A549 (cell line): ENCODE measurements around the gene SLC39A11. TPM values are rescaled to one million over a fixed set of nuclear protein-coding genes. Genes with fewer than 3 reads are reported as not detected.
"Not testable (repeated sequence)": the region's sequence is repeated elsewhere in the genome, so short reads cannot be mapped to it uniquely, and the experiment has no call there.

Experiments used
- ATAC-seq, 2 experiments: fragments of 200-7000 bp in 1 of 2; fragments of >200 bp in 1 of 2; cut with Nextera tagmentation in 1 of 2; cut with Tn5 transposase in 1 of 2; 3 replicates each; pipeline versions ENCODE4 v1.8.0 to v1.9.1; 2018 to 2020; ENCODE audit warnings: mild to moderate bottlenecking in 1 of 2, moderate library complexity in 1 of 2
- CTCF ChIA-PET: fragments of 300-600 bp; sonication (Branson Sonifier 250); formaldehyde crosslinking; extraction: SDS; loops from one replicate; lab custom pipeline; 2021; ENCODE audit warnings: antibody characterized with exemption, inconsistent platforms; lab: Yijun Ruan, JAX
- POLR2A ChIA-PET: fragments of 350-600 bp; formaldehyde crosslinking; extraction: SDS; loops from one replicate; lab custom pipeline; 2021; ENCODE audit warnings: antibody characterized with exemption, inconsistent platforms; lab: Yijun Ruan, JAX
- DNase-seq, 2 experiments: peaks; one replicate each; pipeline versions ENCODE4 v3.0.0 to v3.0.0-alpha.2; 2011 to 2016; ENCODE audit warnings: low read depth in 1 of 2, low spot score in 1 of 2
- FAIRE-seq: peaks from 2 replicates; lab custom pipeline; 2011; peaks lifted over from hg19 to GRCh38; lab: Jason Lieb, UNC
- H3K27ac ChIP-seq, 2 experiments: fragments of >200 bp; sonication (Bioruptor Twin); formaldehyde crosslinking; 3 replicates each; pipeline ENCODE4 v1.5.1; 2016 to 2017
- H3K4me1 ChIP-seq: fragments of >200 bp; sonication (Bioruptor Twin); formaldehyde crosslinking; 3 replicates; pipeline ENCODE4 v1.6.1; 2016
- H3K4me2 ChIP-seq: fragments of >200 bp; sonication (Bioruptor Twin); formaldehyde crosslinking; 3 replicates; pipeline ENCODE4 v1.6.1; 2016
- H3K4me3 ChIP-seq: fragments of >200 bp; sonication (Bioruptor Twin); formaldehyde crosslinking; 3 replicates; pipeline ENCODE4 v1.5.1; 2016
- H3K9me3 ChIP-seq: fragments of >200 bp; sonication (Bioruptor Twin); formaldehyde crosslinking; 3 replicates; pipeline ENCODE4 v1.6.1; 2016
- BCL3 ChIP-seq: fragments of >200 bp; sonication (Bioruptor Twin); formaldehyde crosslinking; IDR thresholded peaks from 3 replicates; pipeline ENCODE4 v1.6.1; 2016
- CHD2 ChIP-seq: fragments of 150-350 bp; IDR thresholded peaks from 2 replicates; pipeline ENCODE4 v1.6.1; 2014; ENCODE audit warnings: low read length; ENCODE audit not compliant: partially characterized antibody
- EHF ChIP-seq: fragments of 250-450 bp; sonication (Bioruptor Pico); IDR thresholded peaks from 2 replicates; pipeline ENCODE4 v1.5.0; 2020; ENCODE audit warnings: mild to moderate bottlenecking
- EP300 ChIP-seq, 2 experiments: fragments of >200 bp; sonication (Bioruptor Twin); formaldehyde crosslinking; IDR thresholded peaks; 2 replicates in 1 of 2; 3 replicates in 1 of 2; pipeline ENCODE4 v1.6.1; 2016 to 2017
- FOSL2 ChIP-seq, 2 experiments: fragments of 450-650 bp in 1 of 2; fragments of >200 bp in 1 of 2; sonication (Bioruptor Twin) in 1 of 2; formaldehyde crosslinking; IDR thresholded peaks; 2 replicates each; pipeline versions ENCODE4 v1.5.0 to v1.6.1; 2016 to 2020; ENCODE audit warnings: mild to moderate bottlenecking in 1 of 2, moderate library complexity in 1 of 2
- HDAC2 ChIP-seq: fragments of 200-600 bp; sonication (generic); IDR thresholded peaks from 2 replicates; pipeline ENCODE4 v1.6.1; 2016
- HEYL ChIP-seq: fragments of 250-450 bp; sonication (Bioruptor Pico); IDR thresholded peaks from 2 replicates; pipeline ENCODE4 v1.8.0; 2021; ENCODE audit warnings: mild to moderate bottlenecking, moderate library complexity
- HOXB13 ChIP-seq: fragments of 250-450 bp; sonication (Bioruptor Pico); IDR thresholded peaks from 2 replicates; pipeline ENCODE4 v1.5.0; 2020; ENCODE audit warnings: low read depth, mild to moderate bottlenecking, moderate library complexity
- MAX ChIP-seq: IDR thresholded peaks from 2 replicates; pipeline ENCODE4 v1.6.1; 2012
- PBX3 ChIP-seq: IDR thresholded peaks from 2 replicates; pipeline ENCODE4 v1.6.1; 2012
- POLR2A ChIP-seq: IDR thresholded peaks from 2 replicates; pipeline ENCODE4 v1.6.1; 2012; ENCODE audit warnings: mild to moderate bottlenecking, low read length
- POLR2AphosphoS2 ChIP-seq: conservative IDR thresholded peaks from 2 replicates; pipeline ENCODE4 v1.6.1; 2012; ENCODE audit warnings: low read length, improper control_type of control experiment, inconsistent platforms
- RAD21 ChIP-seq, 2 experiments: fragments of >200 bp in 1 of 2; sonication (Bioruptor Twin) in 1 of 2; formaldehyde crosslinking in 1 of 2; IDR thresholded peaks in 1 of 2; conservative IDR thresholded peaks in 1 of 2; 2 replicates in 1 of 2; 3 replicates in 1 of 2; pipeline ENCODE4 v1.6.1; 2012 to 2018; ENCODE audit warnings: inconsistent platforms in 1 of 2
- ZFP36 ChIP-seq: fragments of 450-650 bp; IDR thresholded peaks from 2 replicates; pipeline ENCODE4 v1.6.1; 2014; ENCODE audit warnings: borderline replicate concordance; ENCODE audit not compliant: partially characterized antibody
- WGBS: methylation state at CpG from one replicate; pipeline ENCODE4 v1.1.6; 2017; ENCODE audit errors: missing lambda C conversion rate; 5-methylcytosine and 5-hydroxymethylcytosine counted together
- polyA plus RNA-seq, 4 experiments: library from polyadenylated mRNA; depleted of rRNA in 3 of 4; stranded (reverse); fragments of >200 nt; fragmentation: RNase III in 1 of 4; extraction: RNeasy Plus Mini Kit Qiagen cat#74134 plus additional on column Dnase treatment in 1 of 4; gene quantifications; 2 replicates in 3 of 4; 3 replicates in 1 of 4; pipeline ENCODE4 v1.2.3, GENCODE V29; 2011 to 2017

SLC39A11 gene
- polyA plus RNA-seq, 2 of the 4 experiments (the other 2 are of a cell fraction): 18.4 to 25.2 TPM

GRCh38 chr17:72826602-72827001 is 265.9 kb downstream of the SLC39A11 start:
- CTCF ChIA-PET: interaction anchor here (0.8 kb wide), 1 partner anchor 14 kb away, joined by 3 read pairs; no protein-coding TSS in a partner anchor
- TF ChIP-seq EP300 (IDR thresholded peaks at IDR 0.05) (no peak), ZFP36 (peak; percentile 45), FOSL2 (IDR thresholded peaks at IDR 0.05) (no peak), FOSL2 (CRISPR knock-in tag; IDR thresholded peaks at IDR 0.05) (peak; percentile 71)
- TF ChIP-seq, all 56 proteins: peak for 2
- FAIRE-seq (no peak), ATAC-seq (peak in 1 of 2 experiments; percentile 36; a peak in 1 of 6 replicates), DNase-seq (peak; percentile 35 to 45)
- Histone ChIP-seq H3K4me2 (no peak overlapping the region), H3K4me1 (no peaks in the 10 kb centered on the region), H3K27ac (no peak overlapping the region), H3K9me3 (peaks cover 28% of the 10 kb centered on the region), H3K4me3 (no peak overlapping the region)
- POLR2A ChIA-PET: no interaction called here
- 78% methylated on average over 4 of the region's 4 CpGs for WGBS

GRCh38 chr17:72826059-72826458 is 266.4 kb downstream of the SLC39A11 start:
- CTCF ChIA-PET: interaction anchor here (0.8 kb wide), 1 partner anchor 13 kb away, joined by 3 read pairs; no protein-coding TSS in a partner anchor
- H3K4me2 ChIP-seq, H3K4me3 ChIP-seq, H3K27ac ChIP-seq, POLR2A ChIA-PET, H3K4me1 ChIP-seq, ATAC-seq, DNase-seq: not testable (repeated sequence)
- H3K9me3 ChIP-seq: peaks cover 28% of the 10 kb centered on the region
- WGBS: 74% methylated on average over 2 of the region's 2 CpGs
- FAIRE-seq: peak; percentile 79

GRCh38 chr17:72825218-72825617 is 267.3 kb downstream of the SLC39A11 start:
- peaks cover 28% of the 10 kb centered on the region for H3K9me3 ChIP-seq
- 0% methylated on average over 1 of the region's 1 CpG for WGBS
- no peak overlapping the region for H3K27ac ChIP-seq
- no peaks in the 10 kb centered on the region for H3K4me1 ChIP-seq
- FAIRE-seq (no peak), DNase-seq (no peak), ATAC-seq (no peak)
- H3K4me3 ChIP-seq: no peak overlapping the region
- TF ChIP-seq EHF (CRISPR knock-in tag): no peak
- TF ChIP-seq POLR2A: no peak
- TF ChIP-seq POLR2AphosphoS2: no peak
- no peak for TF ChIP-seq MAX
- TF ChIP-seq CHD2: no peak
- no peak for TF ChIP-seq BCL3
- no peak for TF ChIP-seq HDAC2
- TF ChIP-seq HOXB13 (CRISPR knock-in tag): no peak
- no peak for TF ChIP-seq ZFP36
- TF ChIP-seq PBX3: no peak
- no peak for TF ChIP-seq RAD21 (conservative IDR thresholded peaks at IDR 0.05 in 1 of 2, IDR thresholded peaks at IDR 0.05 in 1 of 2)
- TF ChIP-seq HEYL (CRISPR knock-in tag): no peak
- H3K4me2 ChIP-seq: no peak overlapping the region
- ChIA-PET POLR2A (no interaction called here), CTCF (interaction anchor here (1.2 kb wide), 1 partner anchor 97 kb away, joined by 3 read pairs; no protein-coding TSS in a partner anchor)

- DNase-seq, ATAC-seq, H3K4me3 ChIP-seq, POLR2A ChIA-PET, FAIRE-seq, H3K4me1 ChIP-seq, H3K27ac ChIP-seq, CTCF ChIA-PET, H3K4me2 ChIP-seq: not testable (repeated sequence)
- H3K9me3 ChIP-seq: peaks cover 28% of the 10 kb centered on the region
- WGBS: 92% methylated on average over 4 of the region's 4 CpGs
Measured at GRCh38 chr17:72824267-72824666, 268.2 kb downstream of the SLC39A11 start.
